ENCODE data around the gene TBC1D1.

The TBC1D1 gene, protein sequence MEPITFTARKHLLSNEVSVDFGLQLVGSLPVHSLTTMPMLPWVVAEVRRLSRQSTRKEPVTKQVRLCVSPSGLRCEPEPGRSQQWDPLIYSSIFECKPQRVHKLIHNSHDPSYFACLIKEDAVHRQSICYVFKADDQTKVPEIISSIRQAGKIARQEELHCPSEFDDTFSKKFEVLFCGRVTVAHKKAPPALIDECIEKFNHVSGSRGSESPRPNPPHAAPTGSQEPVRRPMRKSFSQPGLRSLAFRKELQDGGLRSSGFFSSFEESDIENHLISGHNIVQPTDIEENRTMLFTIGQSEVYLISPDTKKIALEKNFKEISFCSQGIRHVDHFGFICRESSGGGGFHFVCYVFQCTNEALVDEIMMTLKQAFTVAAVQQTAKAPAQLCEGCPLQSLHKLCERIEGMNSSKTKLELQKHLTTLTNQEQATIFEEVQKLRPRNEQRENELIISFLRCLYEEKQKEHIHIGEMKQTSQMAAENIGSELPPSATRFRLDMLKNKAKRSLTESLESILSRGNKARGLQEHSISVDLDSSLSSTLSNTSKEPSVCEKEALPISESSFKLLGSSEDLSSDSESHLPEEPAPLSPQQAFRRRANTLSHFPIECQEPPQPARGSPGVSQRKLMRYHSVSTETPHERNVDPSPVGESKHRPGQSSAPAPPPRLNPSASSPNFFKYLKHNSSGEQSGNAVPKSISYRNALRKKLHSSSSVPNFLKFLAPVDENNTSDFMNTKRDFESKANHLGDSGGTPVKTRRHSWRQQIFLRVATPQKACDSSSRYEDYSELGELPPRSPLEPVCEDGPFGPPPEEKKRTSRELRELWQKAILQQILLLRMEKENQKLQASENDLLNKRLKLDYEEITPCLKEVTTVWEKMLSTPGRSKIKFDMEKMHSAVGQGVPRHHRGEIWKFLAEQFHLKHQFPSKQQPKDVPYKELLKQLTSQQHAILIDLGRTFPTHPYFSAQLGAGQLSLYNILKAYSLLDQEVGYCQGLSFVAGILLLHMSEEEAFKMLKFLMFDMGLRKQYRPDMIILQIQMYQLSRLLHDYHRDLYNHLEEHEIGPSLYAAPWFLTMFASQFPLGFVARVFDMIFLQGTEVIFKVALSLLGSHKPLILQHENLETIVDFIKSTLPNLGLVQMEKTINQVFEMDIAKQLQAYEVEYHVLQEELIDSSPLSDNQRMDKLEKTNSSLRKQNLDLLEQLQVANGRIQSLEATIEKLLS (N-terminal part only)

DNA sequence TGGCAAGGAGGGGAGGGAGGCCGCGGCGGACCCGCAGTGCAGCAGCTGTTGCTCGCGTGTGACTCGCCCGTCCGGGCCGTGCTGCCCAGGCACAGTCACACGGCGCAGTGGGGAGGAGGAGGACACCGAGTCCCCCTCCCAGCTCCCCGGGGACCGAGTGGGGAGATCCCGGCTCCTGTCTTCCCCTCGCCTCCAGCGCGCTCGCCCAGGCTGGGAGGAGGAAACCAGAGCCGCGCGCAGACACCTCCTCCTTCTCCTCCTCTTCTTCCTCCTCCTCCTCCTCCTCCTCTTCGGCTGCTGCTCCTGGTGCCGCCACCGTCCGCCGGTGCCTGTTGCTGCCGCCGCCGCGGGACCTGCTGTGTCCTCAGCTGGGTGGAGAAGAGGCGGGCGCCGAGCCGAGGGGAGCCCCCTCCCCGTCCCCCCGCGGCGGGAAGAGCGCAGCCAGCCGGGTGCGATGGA is at the start of gene TBC1D1:
Gene TBC1D1, plus strand, starts transcription at position 284 of the 459 bp plus-strand sequence. CDS start 11,012 bp downstream, outside the sequence.
- DNase-seq, result peak; percentile 69

DNA sequence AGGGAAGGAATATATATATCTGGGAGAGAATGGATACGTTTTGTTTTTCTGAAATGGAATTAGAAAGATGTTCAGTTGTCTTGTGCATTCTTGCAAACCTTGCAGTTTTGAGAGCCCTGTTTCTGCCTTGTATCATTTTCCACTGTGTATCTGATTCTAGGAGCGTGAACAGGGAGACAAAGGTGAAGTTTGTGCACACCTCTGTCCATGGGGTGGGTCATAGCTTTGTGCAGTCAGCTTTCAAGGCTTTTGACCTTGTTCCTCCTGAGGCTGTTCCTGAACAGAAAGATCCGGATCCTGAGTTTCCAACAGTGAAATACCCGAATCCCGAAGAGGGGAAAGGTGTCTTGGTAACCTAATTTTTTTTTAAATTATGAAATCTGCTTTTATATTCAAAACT is 46.7 kb upstream of the TBC1D1 start:
- no peak for DNase-seq

DNA sequence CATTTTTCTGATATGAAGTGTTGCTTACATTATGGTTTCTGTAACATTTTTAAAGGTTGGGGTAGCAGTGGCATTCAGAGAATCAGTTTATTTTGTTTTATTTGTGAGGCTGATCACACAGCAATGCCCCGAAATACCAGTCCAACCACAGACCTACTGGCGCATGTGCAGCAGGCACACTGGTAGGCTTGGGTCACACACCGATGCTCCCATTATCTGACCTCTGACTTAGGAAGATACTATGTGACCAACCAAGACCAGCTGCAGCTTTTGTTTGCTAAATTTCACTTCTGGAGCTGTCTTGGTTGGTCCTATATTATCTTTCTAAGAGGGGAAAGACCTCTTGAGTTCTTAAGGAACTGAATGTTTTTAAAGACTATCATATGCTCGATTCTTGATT is 45.7 kb upstream of the TBC1D1 start:
- DNase-seq, result no peak

DNA sequence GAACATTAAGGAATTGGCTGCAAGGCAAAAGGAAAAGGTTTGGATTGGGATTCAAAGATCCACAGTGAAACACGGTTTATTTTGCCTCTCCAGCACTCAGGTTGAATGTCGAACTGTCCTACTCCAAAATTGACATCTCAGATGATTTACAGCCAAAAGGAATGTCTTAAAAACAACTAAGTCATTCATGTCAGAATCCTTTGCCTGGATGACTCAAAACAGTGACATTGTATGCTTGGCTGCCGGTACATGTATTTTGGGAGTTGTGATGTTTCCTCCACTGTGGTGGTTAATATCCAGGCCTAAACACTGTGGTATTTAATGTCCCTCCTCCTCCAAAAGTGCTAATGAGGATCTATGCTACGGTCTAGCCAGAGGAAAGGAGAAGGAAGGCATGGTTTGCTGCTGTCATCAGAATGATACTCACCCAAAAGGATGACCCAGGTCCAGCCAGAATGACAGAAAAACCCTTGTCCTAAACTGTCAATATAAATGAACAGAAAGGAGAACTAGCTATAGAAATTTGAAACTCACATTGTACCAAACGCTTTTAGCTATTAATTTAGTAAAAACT is 43.5 kb upstream of the TBC1D1 start:
- no peak for DNase-seq

DNA sequence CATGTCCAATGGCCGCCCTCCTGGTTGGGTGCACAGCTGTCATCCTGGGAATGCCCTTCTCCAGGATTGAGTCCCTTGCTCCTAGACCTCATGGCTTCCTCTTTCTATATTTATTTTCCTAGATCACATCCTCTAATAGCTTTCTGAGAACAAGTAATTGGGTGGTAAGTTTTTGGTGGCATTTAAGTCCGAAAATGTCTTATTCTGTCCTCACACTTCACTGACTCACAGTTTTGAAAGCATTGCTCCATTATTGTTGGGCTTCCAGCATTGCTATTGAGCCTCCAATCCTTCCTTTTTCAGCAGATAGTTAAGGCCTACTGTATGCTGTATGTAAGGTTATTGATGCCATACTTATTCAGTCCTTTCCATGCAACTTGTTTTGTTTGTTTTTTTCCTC is 38.5 kb upstream of the TBC1D1 start:
- no peak for DNase-seq

DNA sequence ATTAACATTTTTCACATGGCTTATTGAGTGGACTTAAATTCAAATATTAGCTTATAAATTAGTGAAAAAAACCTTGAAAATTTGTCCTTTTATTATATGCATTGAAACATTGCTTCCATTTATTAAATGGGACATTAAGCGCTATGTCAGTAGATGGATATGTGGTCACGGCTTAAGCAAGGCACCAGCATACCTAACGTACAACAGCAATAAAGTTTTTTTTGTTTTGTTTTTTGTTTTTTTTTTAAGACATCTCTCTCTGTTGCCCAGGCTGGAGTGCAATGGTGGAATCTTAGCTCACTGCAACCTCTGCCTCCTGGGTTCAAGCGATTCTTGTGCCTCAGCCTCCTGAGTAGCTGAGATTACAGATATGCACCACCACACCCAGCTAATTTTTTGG is 32.8 kb upstream of the TBC1D1 start:
- DNase-seq, result no peak

DNA sequence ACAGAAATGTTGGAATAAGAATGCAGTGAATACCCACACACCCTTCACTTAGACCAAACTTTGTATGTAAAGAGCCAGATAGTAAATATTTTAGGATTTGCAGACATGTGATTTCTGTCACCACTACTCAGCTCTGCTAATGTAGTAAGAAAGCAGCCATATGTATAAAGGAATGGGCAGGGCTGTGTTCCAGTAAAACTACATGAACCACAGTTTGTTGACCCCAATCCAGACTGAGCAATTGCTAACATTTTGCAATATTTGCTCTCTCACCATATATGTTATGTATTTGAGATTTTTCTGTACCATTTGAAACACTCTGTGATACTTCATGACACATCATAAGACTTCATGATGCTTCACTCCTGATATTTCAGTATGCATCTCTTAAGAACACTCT is 32.0 kb upstream of the TBC1D1 start:
- DNase-seq, result no peak

DNA sequence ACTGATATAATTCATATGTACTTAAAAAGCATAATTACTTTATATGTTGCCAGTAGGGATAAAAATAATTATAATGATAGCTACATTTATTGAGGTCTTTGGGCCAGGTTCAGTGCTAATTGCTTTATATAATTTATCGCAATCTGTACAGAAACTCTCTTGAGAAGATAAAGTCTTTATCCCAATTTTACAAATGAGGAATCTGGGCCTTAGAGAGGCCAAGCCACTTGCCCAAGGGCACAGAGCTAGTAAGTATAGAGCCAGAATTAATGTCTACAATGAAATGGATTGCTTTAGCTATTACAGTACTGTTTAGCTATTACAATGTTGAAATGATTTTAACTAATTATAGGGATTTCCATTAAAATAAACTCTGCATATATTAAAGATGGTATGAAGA is 30.6 kb upstream of the TBC1D1 start:
- no peak for DNase-seq

DNA sequence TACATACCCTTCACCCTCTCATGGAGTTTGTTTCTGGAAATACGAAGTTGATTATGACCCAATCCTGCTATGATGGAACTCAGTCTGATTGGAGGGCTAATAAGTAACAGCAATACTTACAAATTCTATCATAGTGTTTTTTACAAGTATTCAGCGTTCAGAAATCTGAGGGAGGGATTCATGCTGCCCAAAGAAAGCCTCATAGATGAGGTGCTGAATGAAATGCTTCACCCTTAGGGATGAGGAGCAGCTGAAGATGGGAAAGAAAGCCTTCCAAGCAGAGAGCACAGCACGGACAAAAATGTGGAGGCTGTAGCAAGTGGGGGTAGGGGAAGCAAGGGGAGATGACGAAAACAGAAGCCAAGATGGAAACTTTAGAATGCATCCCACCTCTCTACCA is 27.9 kb upstream of the TBC1D1 start:
- no peak for DNase-seq

DNA sequence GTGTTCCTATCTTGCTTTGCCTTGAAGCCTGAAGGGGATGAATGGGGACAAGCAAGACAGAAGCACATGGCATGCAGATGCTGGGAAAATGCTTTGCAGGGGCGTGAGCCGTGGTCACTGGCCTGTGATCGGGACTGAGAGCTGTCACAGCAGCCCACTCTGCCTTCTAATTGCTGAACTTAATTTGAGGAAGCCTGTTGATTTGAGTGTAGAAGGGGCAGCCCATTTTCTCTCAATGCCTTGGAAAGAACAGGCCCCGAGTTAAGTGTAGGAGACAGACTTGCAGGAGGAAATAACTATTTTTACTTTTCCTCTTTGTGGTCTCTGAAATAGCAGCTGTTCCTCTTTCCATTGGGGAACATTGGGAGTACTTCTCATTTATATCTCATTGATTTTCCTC is 26.1 kb upstream of the TBC1D1 start:
- DNase-seq, result no peak

DNA sequence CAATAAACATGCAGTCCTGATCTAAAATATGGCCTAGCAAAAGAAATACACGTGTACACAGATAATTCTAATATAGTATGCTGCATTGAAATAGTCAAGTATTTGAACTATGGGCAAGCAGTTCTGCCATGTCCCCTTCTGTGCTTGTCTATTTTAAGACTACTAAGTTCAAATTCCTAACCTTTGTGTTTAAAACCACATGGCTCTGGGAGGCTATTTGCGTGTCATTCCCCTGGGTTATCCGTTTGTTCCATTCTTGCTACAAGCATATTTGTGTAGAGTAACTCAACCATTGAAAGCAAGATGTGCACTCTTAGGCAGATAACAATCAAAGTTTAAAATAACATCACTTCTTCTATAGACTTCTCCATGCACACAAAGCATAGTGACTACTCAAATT is 25.4 kb upstream of the TBC1D1 start:
- DNase-seq, result no peak

DNA sequence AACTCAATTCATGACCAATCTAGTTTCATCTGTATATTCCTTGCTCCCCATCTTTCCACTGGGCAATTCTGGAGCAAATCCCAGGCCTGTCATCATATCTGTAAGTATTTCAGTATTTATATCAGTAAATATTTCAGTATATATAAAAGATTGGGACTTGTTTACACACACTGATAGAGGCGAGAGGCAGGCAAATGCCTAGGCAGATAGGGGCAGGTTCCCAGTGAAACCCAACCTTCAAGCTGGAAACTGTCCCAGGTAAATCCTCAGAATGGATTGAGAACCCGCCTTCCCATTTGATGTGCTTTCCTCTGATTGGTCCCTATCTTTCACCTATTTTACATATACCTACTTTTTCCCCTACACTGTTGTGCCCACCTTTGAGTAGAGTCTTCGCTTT is 23.8 kb upstream of the TBC1D1 start:
- DNase-seq, result no peak

DNA sequence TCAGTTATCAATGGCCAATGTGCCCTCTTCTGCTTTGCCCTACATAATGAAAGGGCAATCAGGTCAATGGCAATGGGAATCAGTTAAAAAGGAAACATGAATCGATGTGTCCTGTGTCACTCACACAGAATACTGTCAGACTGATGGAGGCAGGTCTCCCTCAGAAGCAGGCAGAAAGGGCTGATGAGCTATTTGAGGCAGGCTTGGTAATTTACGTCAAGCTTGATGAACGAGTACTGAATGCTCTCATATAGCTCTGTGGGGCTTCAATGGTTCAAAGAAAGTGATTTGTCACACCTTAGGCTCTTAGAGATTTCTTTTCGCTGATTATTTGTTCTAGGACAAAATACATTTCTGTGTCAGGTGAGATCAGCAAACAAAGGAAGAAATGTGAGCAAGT is 22.6 kb upstream of the TBC1D1 start:
- DNase-seq, result no peak

DNA sequence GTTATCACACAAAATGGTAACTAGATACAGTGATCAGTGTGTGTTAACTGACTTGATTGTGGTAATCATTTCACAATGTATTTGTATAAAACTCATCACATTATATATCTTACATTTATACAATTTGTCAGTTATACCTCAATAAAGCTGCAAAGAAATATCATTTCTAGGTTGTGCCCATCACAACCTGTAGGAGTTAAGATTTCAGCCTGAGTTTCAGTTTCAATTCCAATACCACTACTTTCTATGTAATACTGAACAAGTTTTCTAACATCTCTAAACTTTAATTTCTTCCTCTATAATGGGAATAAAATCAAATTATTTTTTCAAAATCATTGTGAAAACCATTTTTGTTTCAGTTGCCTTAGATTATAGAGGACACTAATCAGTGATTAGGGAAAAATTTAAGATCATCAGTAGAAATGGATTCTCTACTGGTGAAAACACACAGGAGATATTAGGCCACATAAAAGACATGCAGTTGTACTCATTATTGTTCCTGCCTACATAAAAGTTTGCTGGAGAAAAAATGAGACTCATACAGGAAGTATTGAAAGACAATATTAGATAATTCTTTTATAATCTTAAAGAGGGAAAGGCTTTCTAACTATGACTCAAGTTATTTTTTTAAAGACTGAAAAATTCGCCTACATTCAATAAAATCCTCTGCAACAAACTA is 18.4 kb upstream of the TBC1D1 start:
- DNase-seq, result no peak

DNA sequence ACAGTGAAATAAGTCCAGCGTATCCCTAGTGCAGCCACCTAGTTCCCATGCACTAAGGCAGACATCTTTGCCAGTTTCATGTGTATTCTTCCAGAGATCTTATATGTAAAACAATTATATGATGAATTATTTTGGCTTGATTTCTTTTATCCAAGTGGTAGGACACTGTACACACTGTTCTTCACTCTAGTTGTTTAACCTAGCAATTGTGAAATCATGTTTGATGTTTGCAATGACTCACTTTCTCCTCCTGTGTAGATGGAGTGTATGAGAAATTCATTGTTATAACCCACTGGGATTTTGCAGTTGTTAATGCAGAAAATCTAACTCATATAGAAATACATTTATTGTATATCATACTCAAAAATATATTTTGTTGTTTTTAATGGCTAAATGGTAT is 17.5 kb upstream of the TBC1D1 start:
- DNase-seq, result peak; percentile 7

DNA sequence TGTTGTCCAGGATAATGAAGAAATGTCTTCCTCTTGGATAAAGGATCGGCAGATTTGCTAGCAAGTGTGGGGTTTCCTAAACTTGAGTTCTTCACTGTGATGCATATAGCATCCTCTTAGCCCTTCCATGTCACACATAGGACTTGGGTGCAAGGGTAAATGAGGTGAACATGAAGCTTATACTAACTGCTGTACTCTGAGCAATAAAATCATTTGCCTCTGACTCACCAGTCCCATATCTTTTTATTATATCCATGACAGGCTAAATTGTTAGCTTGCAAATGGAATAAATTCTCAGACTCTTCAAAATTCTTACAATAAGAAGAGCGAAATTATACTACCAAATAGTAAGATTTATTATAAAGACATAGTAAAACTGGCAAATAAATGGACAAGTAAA is 14.7 kb upstream of the TBC1D1 start:
- no peak for DNase-seq

DNA sequence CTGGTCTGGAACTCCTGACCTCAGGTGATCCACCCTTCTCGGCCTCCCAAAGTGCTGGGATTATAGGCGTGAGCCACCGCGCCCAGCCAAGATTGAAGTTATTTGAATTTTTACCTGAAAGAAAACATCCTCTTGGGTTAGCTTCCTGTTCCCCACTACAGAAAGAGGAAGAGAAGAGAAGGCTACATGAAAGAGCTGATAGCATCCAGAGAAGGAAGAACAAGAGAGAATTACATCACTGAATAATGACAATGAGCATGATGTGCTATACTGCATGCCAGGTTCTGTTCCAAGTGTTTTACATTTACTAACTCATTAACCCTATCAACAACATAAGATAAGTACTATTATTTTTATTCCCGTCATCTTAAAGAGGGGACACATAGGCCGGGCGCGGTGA is 11.5 kb upstream of the TBC1D1 start:
- no peak for DNase-seq

DNA sequence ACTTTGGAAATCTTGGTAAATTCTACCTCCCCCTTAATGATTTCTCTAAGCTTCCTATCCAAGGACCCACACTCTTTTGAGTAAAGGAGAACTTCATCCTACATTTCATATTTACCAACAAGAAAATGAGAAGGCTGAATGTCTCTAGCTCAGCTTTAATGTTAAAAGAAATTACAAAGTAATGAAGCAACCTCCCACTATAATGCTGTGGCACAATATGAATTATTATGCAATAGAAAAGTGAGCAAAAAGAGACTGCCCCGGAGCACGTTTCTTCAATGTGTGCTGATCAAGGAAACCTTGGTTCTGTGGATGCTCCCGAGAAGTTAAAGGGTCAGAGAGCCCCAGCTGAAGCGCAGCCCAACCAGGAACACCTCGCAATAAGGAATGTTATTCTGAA is 9.1 kb upstream of the TBC1D1 start:
- no peak for DNase-seq

DNA sequence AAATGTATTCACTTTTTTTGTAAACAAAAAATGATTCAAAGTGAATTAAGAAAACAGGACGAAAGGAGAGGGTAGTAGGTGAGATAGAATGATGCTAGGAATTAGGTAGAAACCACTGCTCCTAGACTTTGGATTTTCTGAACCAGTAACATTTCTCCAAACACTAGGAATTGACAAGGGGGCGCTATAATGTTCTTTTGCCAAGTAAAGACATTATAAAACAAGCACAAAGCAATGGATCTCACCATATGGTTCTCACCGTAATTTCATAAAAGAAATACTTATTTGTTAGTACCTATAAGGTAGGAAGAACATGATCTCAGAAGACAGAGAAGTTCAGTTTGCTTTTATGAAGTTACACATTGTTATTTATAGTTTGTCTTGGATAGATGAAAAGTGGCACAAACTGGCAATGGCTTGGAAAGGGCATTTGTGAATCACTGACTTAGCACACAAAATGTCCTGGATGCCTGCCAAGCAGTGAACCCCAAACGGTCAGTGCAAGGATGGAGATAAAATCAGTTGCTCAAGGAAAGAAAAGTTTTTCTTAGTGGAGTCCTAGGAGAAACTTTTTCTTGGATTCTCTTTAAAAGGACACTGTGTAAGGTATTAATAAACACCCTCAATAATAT is 8.1 kb upstream of the TBC1D1 start:
- DNase-seq, result peak; percentile 12

DNA sequence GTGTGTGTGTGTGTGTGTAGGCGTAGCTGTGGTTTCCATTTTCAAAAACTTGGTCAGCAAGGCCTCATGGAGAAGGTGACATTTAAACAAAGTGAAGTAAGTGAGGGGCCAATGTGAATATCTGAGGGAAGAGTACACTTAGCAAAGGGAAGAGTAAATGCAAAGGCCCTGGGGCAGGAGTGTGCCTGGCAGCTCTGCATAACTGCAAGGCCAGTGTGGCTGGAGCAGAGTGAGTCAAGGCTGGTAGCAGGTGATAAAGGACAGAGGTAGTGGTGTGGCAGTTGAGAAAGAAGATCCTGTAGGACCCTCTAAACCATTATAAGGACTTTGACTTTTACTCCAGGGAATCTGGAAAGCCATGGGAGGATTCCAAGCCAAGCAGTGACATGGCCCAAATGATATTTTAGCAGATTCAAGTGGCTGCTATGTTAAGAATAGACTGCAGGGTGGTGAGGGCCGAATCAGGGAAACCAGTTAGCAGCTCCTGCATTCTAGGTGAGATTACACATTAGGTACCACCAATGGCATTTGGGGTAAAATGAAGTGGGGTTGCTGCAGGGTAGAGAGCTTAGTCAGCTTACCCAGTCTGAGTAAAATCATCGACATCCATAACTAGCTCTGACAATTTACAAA is 5.9 kb upstream of the TBC1D1 start:
- no peak for DNase-seq

DNA sequence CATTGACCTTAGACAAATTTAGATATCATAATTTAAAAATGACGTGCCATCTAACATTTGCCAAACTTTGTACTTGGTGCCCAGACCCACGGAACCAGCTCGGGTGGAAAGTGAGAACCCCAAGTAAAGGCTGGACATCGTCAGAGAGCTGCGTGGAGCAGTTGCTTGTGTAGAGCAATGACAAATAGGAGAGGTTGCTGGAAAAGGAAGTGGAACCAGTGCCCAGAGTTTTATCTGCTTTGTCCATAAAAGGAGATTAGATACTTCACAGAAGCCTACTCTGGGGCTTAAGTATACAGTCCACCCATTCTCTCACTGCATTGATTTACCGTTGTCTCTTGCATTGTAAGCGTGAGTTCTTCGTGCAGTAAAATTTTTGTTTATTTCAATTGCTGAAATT is 5.4 kb upstream of the TBC1D1 start:
- no peak for DNase-seq
